Measurements from ENCODE around the gene TEKT1.

GRCh38 chr17:6867849-6868248, 36.3 kb upstream of the TEKT1 start:
- TF ChIP-seq CTCF (IDR thresholded peaks at IDR 0.05) (no peak), TCF7L2 (IDR thresholded peaks at IDR 0.05; ENCODE audit: low read depth, low read length) (no peak), REST (IDR thresholded peaks at IDR 0.05; ENCODE audit: insufficient read depth in 1 of 2, low read depth in 2 of 2, low read length in 1 of 2) (no peak), POLR2AphosphoS5 (IDR thresholded peaks at IDR 0.05; ENCODE audit: low read depth, low read length) (no peak)
